ENCODE results near the gene SAMD11.

Gene SAMD11

DNA sequence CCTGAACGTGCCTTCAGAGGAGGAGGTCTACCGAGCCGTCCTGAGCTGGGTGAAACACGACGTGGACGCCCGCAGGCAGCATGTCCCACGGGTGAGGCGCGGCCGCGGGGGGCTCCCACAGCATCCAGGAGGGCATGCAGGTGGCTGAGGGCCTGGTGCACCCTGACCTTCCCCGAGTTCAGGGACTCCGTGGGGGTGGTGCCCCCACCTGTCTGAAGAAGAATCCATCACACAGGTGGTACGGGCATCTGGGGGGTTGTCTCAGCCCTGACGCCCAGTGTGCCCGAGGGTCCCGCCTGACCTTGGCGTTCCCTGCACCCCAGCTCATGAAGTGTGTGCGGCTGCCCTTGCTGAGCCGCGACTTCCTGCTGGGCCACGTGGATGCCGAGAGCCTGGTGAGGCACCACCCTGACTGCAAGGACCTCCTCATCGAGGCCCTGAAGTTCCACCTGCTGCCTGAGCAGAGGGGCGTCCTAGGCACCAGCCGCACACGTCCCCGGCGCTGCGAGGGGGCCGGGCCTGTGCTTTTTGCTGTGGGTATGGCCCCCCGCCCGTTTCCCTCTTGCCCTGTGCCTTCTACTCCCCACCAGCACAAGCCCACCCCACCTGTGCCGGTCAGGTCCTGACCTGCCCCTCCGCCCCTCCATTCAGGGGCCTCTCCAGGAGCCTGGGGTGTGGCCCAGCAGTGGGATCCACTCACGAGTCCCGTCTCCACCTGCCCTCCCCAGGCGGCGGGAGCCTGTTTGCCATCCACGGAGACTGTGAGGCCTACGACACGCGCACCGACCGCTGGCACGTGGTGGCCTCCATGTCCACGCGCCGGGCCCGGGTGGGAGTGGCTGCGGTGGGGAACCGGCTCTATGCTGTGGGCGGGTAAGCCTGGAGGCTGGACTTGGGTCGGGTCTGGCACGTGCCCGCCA is 38.9 kb downstream of the SAMD11 start:
- TF ChIP-seq CREB1 (IDR thresholded peaks at IDR 0.05; ENCODE audit: low read depth) (no peak), FOXM1 (IDR thresholded peaks at IDR 0.05; ENCODE audit: borderline replicate concordance, low read depth) (no peak), CEBPB (IDR thresholded peaks at IDR 0.05) (no peak), TCF12 (IDR thresholded peaks at IDR 0.05; ENCODE audit: low read depth) (no peak)

DNA sequence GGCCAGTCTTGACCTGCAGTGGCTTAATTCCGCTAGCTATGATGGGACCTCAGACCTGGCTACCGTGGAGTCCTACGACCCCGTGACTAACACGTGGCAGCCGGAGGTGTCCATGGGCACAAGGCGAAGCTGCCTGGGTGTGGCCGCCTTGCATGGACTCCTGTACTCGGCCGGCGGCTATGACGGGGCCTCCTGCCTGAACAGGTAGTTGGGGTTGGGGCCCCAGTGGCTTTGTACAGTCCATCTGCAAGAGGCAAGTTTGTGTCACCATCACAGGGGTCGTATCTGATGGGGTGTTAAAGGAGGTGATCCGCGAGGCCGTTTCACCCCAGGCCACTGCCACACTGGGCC is 39.6 kb downstream of the SAMD11 start:
- TF ChIP-seq YY1 (IDR thresholded peaks at IDR 0.05; ENCODE audit: low read depth): no peak
- no peak for TF ChIP-seq ZBTB7A (IDR thresholded peaks at IDR 0.05; ENCODE audit: low read depth)
- no peak for TF ChIP-seq FOXM1 (IDR thresholded peaks at IDR 0.05; ENCODE audit: borderline replicate concordance, low read depth)
- TF ChIP-seq, protein P1, sequence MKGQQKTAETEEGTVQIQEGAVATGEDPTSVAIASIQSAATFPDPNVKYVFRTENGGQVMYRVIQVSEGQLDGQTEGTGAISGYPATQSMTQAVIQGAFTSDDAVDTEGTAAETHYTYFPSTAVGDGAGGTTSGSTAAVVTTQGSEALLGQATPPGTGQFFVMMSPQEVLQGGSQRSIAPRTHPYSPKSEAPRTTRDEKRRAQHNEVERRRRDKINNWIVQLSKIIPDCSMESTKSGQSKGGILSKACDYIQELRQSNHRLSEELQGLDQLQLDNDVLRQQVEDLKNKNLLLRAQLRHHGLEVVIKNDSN (IDR thresholded peaks at IDR 0.05): no peak
- no peak for TF ChIP-seq CEBPB (IDR thresholded peaks at IDR 0.05)
- TF ChIP-seq TEAD4 (IDR thresholded peaks at IDR 0.05): no peak

DNA sequence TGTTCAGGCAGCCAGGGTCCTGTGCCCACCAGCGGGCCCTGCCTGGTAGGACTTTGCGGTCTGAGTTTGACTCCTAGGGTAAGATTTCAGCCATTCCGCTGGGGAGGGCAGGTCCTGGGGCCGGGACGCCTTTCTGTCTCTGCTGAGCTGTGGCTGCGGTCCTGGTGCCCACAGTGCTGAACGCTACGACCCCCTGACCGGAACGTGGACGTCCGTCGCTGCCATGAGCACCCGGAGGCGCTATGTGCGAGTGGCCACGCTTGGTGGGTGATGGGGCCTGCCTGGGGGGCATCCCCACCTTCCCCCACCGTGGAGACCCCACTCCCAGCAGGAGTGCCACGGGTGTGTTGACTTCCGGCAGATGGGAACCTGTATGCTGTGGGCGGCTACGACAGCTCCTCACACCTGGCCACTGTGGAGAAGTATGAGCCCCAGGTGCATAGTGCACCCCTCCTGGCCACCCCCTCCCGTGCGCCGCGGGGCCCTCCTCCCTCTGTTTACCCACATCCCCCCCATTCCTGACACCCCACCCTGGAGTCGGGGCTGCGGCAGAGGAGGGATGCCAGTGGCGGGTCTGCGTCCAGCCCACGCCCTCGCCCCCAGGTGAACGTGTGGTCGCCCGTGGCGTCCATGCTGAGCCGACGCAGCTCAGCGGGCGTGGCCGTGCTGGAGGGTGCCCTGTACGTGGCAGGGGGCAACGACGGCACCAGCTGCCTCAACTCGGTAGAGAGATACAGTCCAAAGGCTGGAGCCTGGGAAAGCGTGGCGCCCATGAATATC is 40.2 kb downstream of the SAMD11 start:
- TF ChIP-seq RAD21 (IDR thresholded peaks at IDR 0.05; ENCODE audit: low read depth): no peak
- no peak for TF ChIP-seq YY1 (IDR thresholded peaks at IDR 0.05; ENCODE audit: low read depth)
- no peak for TF ChIP-seq FOXM1 (IDR thresholded peaks at IDR 0.05; ENCODE audit: borderline replicate concordance, low read depth)
- no peak for TF ChIP-seq TEAD4 (IDR thresholded peaks at IDR 0.05)
- TF ChIP-seq, protein P2, sequence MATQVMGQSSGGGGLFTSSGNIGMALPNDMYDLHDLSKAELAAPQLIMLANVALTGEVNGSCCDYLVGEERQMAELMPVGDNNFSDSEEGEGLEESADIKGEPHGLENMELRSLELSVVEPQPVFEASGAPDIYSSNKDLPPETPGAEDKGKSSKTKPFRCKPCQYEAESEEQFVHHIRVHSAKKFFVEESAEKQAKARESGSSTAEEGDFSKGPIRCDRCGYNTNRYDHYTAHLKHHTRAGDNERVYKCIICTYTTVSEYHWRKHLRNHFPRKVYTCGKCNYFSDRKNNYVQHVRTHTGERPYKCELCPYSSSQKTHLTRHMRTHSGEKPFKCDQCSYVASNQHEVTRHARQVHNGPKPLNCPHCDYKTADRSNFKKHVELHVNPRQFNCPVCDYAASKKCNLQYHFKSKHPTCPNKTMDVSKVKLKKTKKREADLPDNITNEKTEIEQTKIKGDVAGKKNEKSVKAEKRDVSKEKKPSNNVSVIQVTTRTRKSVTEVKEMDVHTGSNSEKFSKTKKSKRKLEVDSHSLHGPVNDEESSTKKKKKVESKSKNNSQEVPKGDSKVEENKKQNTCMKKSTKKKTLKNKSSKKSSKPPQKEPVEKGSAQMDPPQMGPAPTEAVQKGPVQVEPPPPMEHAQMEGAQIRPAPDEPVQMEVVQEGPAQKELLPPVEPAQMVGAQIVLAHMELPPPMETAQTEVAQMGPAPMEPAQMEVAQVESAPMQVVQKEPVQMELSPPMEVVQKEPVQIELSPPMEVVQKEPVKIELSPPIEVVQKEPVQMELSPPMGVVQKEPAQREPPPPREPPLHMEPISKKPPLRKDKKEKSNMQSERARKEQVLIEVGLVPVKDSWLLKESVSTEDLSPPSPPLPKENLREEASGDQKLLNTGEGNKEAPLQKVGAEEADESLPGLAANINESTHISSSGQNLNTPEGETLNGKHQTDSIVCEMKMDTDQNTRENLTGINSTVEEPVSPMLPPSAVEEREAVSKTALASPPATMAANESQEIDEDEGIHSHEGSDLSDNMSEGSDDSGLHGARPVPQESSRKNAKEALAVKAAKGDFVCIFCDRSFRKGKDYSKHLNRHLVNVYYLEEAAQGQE (IDR thresholded peaks at IDR 0.05; ENCODE audit: low read depth): no peak
- TF ChIP-seq, protein P1 (IDR thresholded peaks at IDR 0.05): no peak
- no peak for TF ChIP-seq CEBPB (IDR thresholded peaks at IDR 0.05)
- no peak for TF ChIP-seq TAF1 (IDR thresholded peaks at IDR 0.05; ENCODE audit: low read depth)
- no peak for TF ChIP-seq EP300 (IDR thresholded peaks at IDR 0.05; ENCODE audit: borderline replicate concordance)
- TF ChIP-seq NFIC (IDR thresholded peaks at IDR 0.05): no peak
- TF ChIP-seq, protein P3, sequence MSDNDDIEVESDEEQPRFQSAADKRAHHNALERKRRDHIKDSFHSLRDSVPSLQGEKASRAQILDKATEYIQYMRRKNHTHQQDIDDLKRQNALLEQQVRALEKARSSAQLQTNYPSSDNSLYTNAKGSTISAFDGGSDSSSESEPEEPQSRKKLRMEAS (IDR thresholded peaks at IDR 0.05): no peak
- TF ChIP-seq ZBTB7A (IDR thresholded peaks at IDR 0.05; ENCODE audit: low read depth): no peak
- TF ChIP-seq EGR1 (IDR thresholded peaks at IDR 0.05): no peak
- TF ChIP-seq TCF12 (IDR thresholded peaks at IDR 0.05; ENCODE audit: low read depth): no peak
- TF ChIP-seq CREB1 (IDR thresholded peaks at IDR 0.05; ENCODE audit: low read depth): no peak

DNA sequence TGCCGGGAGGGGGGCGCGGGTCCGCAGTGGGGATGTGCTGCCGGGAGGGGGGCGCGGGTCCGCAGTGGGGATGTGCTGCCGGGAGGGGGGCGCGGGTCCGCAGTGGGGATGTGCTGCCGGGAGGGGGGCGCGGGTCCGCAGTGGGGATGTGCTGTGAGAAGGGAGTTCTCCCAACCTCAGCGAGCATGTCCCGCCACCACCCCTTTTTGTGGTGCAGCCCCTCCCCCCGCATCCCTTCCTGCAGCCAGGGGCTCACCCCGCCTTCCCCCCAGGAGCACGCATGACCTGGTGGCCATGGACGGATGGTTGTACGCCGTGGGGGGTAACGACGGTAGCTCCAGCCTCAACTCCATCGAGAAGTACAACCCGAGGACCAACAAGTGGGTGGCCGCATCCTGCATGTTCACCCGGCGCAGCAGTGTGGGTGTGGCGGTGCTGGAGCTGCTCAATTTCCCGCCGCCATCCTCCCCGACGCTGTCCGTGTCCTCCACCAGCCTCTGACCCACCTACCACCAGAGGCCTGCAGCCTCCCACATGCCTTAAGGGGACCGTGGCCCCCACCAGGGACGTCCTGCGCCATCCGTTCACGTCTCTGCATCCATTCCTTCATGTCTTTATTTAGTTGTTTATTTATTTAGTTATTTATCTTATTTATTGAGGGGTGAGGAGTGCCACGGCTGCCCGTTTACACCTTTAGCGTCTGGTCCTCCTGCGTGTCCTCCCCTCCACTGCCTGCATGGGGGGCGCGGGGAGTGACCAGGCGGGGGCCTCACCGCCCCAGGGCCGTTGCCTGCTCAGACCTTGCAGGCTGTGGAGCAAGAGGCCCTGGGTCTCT is 41.2 kb downstream of the SAMD11 start:
- TF ChIP-seq NFIC (IDR thresholded peaks at IDR 0.05) (no peak), ZBTB7A (IDR thresholded peaks at IDR 0.05; ENCODE audit: low read depth) (no peak), EP300 (IDR thresholded peaks at IDR 0.05; ENCODE audit: borderline replicate concordance) (no peak), TCF12 (IDR thresholded peaks at IDR 0.05; ENCODE audit: low read depth) (no peak), RAD21 (IDR thresholded peaks at IDR 0.05; ENCODE audit: low read depth) (no peak), FOXM1 (IDR thresholded peaks at IDR 0.05; ENCODE audit: borderline replicate concordance, low read depth) (no peak), CEBPB (IDR thresholded peaks at IDR 0.05) (no peak)
- TF ChIP-seq, protein P3 (IDR thresholded peaks at IDR 0.05): no peak
- TF ChIP-seq, protein P1 (IDR thresholded peaks at IDR 0.05): no peak
- TF ChIP-seq, protein P2 (IDR thresholded peaks at IDR 0.05; ENCODE audit: low read depth): no peak
